Measurements from ENCODE around the gene WDCP. TPM values are rescaled to one million over a fixed set of nuclear protein-coding genes. Genes with fewer than 3 reads are reported as not detected.

The WDCP gene
- total RNA-seq, 4 donors from 2014 or later: 6.1 to 8.1 (median 6.4) TPM

DNA sequence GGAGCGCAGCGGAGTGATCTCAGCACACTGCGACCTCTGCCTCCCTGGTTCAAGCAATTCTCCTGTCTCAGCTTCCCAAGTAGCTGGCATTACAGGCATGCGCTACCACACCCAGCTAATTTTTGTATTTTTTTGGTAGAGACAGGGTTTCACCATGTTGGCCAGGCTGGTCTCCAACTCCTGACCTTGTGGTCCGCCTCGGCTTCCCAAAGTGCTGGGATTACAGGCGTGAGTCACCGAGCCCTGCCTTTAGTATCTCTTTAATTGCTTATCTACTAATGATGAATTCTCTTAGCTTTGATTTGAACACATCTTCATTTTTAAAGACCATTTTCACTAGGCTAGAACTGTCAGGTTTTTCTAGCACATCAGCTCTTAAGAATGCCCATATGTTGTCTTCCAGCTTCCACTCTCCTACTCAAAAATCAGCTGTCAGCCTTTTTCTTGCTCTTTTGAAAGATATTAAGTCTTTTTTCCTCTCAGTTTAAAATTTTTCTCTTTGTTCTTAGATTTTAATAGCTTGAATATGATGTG lies 53.4 kb downstream of the WDCP start:
- Histone ChIP-seq H3K27me3 (no peaks in the 10 kb centered on the region), H3K4me3 (no peak overlapping the region), H3K4me1 (no peaks in the 10 kb centered on the region), H3K27ac (no peak overlapping the region), H3K9me3 (no peaks in the 10 kb centered on the region), H3K36me3 (peaks cover 0 to 43% (median 0%) of the 10 kb centered on the region in 3 donors)
- WGBS, 2 donors: 96% methylated on average over 8 of the region's 8 CpGs
- DNase-seq (ENCODE audit: low spot score in 2 of 2): no peak
- TF ChIP-seq EP300 (IDR thresholded peaks at IDR 0.05) (no peak), POLR2A (IDR thresholded peaks at IDR 0.05) (no peak)
- TF ChIP-seq, protein P1, sequence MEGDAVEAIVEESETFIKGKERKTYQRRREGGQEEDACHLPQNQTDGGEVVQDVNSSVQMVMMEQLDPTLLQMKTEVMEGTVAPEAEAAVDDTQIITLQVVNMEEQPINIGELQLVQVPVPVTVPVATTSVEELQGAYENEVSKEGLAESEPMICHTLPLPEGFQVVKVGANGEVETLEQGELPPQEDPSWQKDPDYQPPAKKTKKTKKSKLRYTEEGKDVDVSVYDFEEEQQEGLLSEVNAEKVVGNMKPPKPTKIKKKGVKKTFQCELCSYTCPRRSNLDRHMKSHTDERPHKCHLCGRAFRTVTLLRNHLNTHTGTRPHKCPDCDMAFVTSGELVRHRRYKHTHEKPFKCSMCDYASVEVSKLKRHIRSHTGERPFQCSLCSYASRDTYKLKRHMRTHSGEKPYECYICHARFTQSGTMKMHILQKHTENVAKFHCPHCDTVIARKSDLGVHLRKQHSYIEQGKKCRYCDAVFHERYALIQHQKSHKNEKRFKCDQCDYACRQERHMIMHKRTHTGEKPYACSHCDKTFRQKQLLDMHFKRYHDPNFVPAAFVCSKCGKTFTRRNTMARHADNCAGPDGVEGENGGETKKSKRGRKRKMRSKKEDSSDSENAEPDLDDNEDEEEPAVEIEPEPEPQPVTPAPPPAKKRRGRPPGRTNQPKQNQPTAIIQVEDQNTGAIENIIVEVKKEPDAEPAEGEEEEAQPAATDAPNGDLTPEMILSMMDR (IDR thresholded peaks at IDR 0.05): no peak

DNA sequence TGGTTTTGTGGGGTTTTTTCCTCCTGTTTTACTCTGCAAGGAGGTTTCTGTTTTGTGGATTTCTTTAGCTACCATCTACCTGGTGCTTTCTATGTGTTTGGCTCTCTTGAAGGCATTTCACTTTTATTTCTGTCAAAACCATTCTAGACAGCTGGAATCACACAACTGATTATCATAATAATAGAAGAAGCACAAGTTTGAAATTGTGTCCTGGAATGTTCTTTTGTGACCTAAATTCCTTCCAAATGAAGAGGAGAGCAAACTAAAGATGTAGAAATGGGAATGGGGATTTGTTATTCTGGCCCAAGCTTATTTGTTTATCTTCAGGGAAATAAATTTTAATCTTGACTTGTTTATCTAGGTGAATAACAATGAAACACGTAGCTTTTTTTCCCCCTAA lies 54.3 kb downstream of the WDCP start:
- no peak for TF ChIP-seq POLR2A (IDR thresholded peaks at IDR 0.05)
- TF ChIP-seq, protein P1 (IDR thresholded peaks at IDR 0.05): no peak
- TF ChIP-seq EP300 (IDR thresholded peaks at IDR 0.05): no peak
- DNase-seq (ENCODE audit: low spot score in 2 of 2): no peak
- H3K4me3 ChIP-seq: no peak overlapping the region
- no peaks in the 10 kb centered on the region for H3K9me3 ChIP-seq
- H3K4me1 ChIP-seq: no peaks in the 10 kb centered on the region
- WGBS, 2 donors: 52 to 65% methylated on average over 1 of the region's 1 CpG
- H3K36me3 ChIP-seq: peaks cover 0 to 37% (median 0%) of the 10 kb centered on the region in 3 donors
- H3K27ac ChIP-seq: no peak overlapping the region
- no peaks in the 10 kb centered on the region for H3K27me3 ChIP-seq

DNA sequence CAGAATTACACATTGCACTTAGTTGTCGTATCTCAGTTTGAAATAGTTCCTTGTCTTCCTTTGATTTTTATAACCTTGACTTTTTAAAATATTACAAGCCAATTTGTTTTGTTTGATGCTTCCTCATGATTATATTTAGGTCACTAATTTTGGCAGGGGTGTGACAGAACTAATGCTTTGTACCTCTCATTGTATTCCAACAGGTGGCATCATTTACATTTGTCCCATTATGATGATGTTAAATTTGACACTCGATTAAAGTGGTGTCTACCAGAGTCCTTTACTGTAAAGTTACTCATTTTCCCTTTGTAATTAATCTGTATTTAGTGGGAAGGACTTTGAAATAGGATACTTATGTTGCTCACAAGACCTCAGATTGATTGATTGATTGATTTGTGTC lies 58.8 kb downstream of the WDCP start:
- no peak overlapping the region for H3K27ac ChIP-seq
- H3K27me3 ChIP-seq: no peaks in the 10 kb centered on the region
- H3K4me1 ChIP-seq: no peaks in the 10 kb centered on the region
- H3K4me3 ChIP-seq: no peak overlapping the region
- no peaks in the 10 kb centered on the region for H3K9me3 ChIP-seq
- TF ChIP-seq POLR2A (IDR thresholded peaks at IDR 0.05): no peak
- TF ChIP-seq EP300 (IDR thresholded peaks at IDR 0.05): no peak
- TF ChIP-seq, protein P1 (IDR thresholded peaks at IDR 0.05): no peak
- peaks cover 0 to 73% (median 0%) of the 10 kb centered on the region in 3 donors for H3K36me3 ChIP-seq
- no peak for DNase-seq (ENCODE audit: low spot score in 2 of 2)
- 64 to 70% methylated on average over 2 of the region's 2 CpGs for WGBS, 2 donors

Small RNA genes within 50 kb of the gene (small RNA-seq; reads per million reads assigned to genes)
- not detected for gene RN7SL610P
- gene RNU6-370P: not detected

Other genes starting within 250 kb of the WDCP start
- 10 to 100 TPM; 39.0 to 56.9 (median 45.2) TPM for gene ATAD2B, start 120.3 kb downstream of the WDCP start, total RNA-seq
- gene UBXN2A, start 106.9 kb downstream of the WDCP start, total RNA-seq: 10 to 100 TPM; 15.3 to 23.7 (median 17.2) TPM
- gene MFSD2B, start 37.3 kb downstream of the WDCP start, total RNA-seq: 1 to 10 TPM in 1 of 4 donors, under 1 TPM in 1, not detected in 2; 0.98 to 1.0 TPM
- 10 to 100 TPM in 1 of 4 donors, 1 to 10 TPM in 3; 5.4 to 15.3 (median 9.0) TPM for gene FKBP1B, start 2.4 kb upstream of the WDCP start, total RNA-seq
- 10 to 100 TPM; 73.7 to 93.1 (median 81.5) TPM for gene SF3B6, start 28.9 kb upstream of the WDCP start, total RNA-seq
- 100 to 1,000 TPM in 3 of 4 donors, 10 to 100 TPM in 1; 21.0 to 134 (median 114) TPM for gene TP53I3, start 37.4 kb upstream of the WDCP start, total RNA-seq
- 1 to 10 TPM in 2 of 4 donors, under 1 TPM in 1, not detected in 1; 0.39 to 5.7 (median 1.7) TPM for gene PFN4, start 75.9 kb upstream of the WDCP start, total RNA-seq
- gene FAM228B, start 76.1 kb upstream of the WDCP start, total RNA-seq: 10 to 100 TPM; 37.7 to 68.6 (median 46.6) TPM
- gene FAM228A, start 127.7 kb upstream of the WDCP start, total RNA-seq: 1 to 10 TPM in 3 of 4 donors, under 1 TPM in 1; 0.90 to 5.0 (median 3.3) TPM

Measured in tibial nerve (tissue), 4 donors.